WTC11 (cell line): Measurements from ENCODE around the gene CXCL16. TPM values are rescaled to one million over a fixed set of nuclear protein-coding genes. Genes with fewer than 3 reads are reported as not detected.

Source experiments
- ATAC-seq: fragments of 200-7000 bp; cut with Tn5 transposase; 2 replicates; pipeline ENCODE4 v1.10.0; 2021; ENCODE audit warnings: mild to moderate bottlenecking, moderate library complexity
- CTCF ChIA-PET: fragments of 300-600 bp; sonication (Branson Sonifier 250); formaldehyde crosslinking; loops from one replicate; lab custom pipeline; 2021; ENCODE audit warnings: antibody characterized with exemption; lab: Charles Lee
- POLR2A ChIA-PET: fragments of 350-600 bp; sonication (Branson Sonifier 250); formaldehyde crosslinking; loops from one replicate; lab custom pipeline; 2021; ENCODE audit warnings: antibody characterized with exemption; lab: Charles Lee
- DNase-seq: peaks from one replicate; pipeline ENCODE4 v3.0.0; 2021; ENCODE audit warnings: low spot score
- H3K27ac Mint-ChIP-seq: 2 replicates; pipeline ENCODE4 v1.8.0; 2021; ENCODE audit warnings: mixed read lengths
- H3K27me3 Mint-ChIP-seq: 2 replicates; pipeline ENCODE4 v1.8.0; 2021; ENCODE audit warnings: low read depth, mild to moderate bottlenecking, moderate library complexity, mixed read lengths
- H3K36me3 Mint-ChIP-seq: 2 replicates; pipeline ENCODE4 v1.8.0; 2021; ENCODE audit warnings: mixed read lengths
- H3K4me1 Mint-ChIP-seq: 2 replicates; pipeline ENCODE4 v1.8.0; 2022; ENCODE audit warnings: mixed read lengths
- H3K4me3 Mint-ChIP-seq: 2 replicates; pipeline ENCODE4 v1.8.0; 2021; ENCODE audit warnings: mild to moderate bottlenecking, moderate library complexity, mixed read lengths
- H3K9me3 Mint-ChIP-seq: 2 replicates; pipeline ENCODE4 v1.8.0; 2021; ENCODE audit warnings: mixed read lengths
- ATF1 ChIP-seq: sonication (generic); formaldehyde crosslinking; IDR thresholded peaks from 2 replicates; pipeline ENCODE4 v1.8.1; 2023; ENCODE audit warnings: mild to moderate bottlenecking, moderate library complexity, missing genetic modification reagents
- ELF4 ChIP-seq: sonication (generic); formaldehyde crosslinking; IDR thresholded peaks from 2 replicates; pipeline ENCODE4 v1.8.1; 2022; ENCODE audit warnings: low read depth, mild to moderate bottlenecking, moderate library complexity, missing genetic modification reagents
- GABPB1 ChIP-seq: sonication (generic); formaldehyde crosslinking; IDR thresholded peaks from 2 replicates; pipeline ENCODE4 v1.8.1; 2023; ENCODE audit warnings: mild to moderate bottlenecking, missing genetic modification reagents
- GTF2I ChIP-seq: fragments of 250-450 bp; sonication (Bioruptor Pico); conservative IDR thresholded peaks from 2 replicates; pipeline ENCODE4 v1.4.0; 2021; ENCODE audit warnings: mild to moderate bottlenecking
- MXD4 ChIP-seq: fragments of 250-450 bp; sonication (Bioruptor Pico); IDR thresholded peaks from 2 replicates; pipeline ENCODE4 v1.8.0; 2021; ENCODE audit warnings: mild to moderate bottlenecking, moderate library complexity, borderline replicate concordance
- NFATC4 ChIP-seq: fragments of 250-450 bp; sonication (Bioruptor Pico); IDR thresholded peaks from 2 replicates; pipeline ENCODE4 v1.9.0; 2021; ENCODE audit warnings: mild to moderate bottlenecking
- NR2C2 ChIP-seq: sonication (generic); formaldehyde crosslinking; IDR thresholded peaks from 2 replicates; pipeline ENCODE4 v1.8.0; 2022; ENCODE audit warnings: mild to moderate bottlenecking, missing genetic modification reagents
- PRRX2 ChIP-seq: fragments of 250-450 bp; sonication (Bioruptor Pico); IDR thresholded peaks from 2 replicates; pipeline ENCODE4 v1.8.0; 2021; ENCODE audit warnings: mild to moderate bottlenecking
- RELA ChIP-seq: sonication (generic); formaldehyde crosslinking; IDR thresholded peaks from 2 replicates; pipeline ENCODE4 v1.8.1; 2022; ENCODE audit warnings: missing genetic modification reagents, mild to moderate bottlenecking, borderline replicate concordance
- TEAD1 ChIP-seq: sonication (generic); formaldehyde crosslinking; IDR thresholded peaks from 2 replicates; pipeline ENCODE4 v1.8.0; 2022; ENCODE audit warnings: mild to moderate bottlenecking, missing genetic modification reagents
- TP53 ChIP-seq: sonication (generic); formaldehyde crosslinking; IDR thresholded peaks from 2 replicates; pipeline ENCODE4 v1.8.1; 2023; ENCODE audit warnings: mild to moderate bottlenecking, missing genetic modification reagents
- ZNF423 ChIP-seq: fragments of 250-450 bp; sonication (Bioruptor Pico); IDR thresholded peaks from 2 replicates; pipeline ENCODE4 v2.1.2; 2022; ENCODE audit warnings: mild to moderate bottlenecking, moderate library complexity
- ZNF671 ChIP-seq: fragments of 250-450 bp; sonication (Bioruptor Pico); IDR thresholded peaks from 2 replicates; pipeline ENCODE4 v1.8.0; 2021; ENCODE audit warnings: mild to moderate bottlenecking
- total RNA-seq: library from RNA; stranded (reverse); gene quantifications from 3 replicates; pipeline ENCODE4 v1.2.3, GENCODE V29; 2021
- TF ChIP-seq, protein P1 (sequence below): fragments of 250-450 bp; sonication (Bioruptor Pico); IDR thresholded peaks from 2 replicates; pipeline ENCODE4 v1.8.0; 2021; ENCODE audit warnings: mild to moderate bottlenecking
- TF ChIP-seq, protein P2 (sequence below): sonication (generic); formaldehyde crosslinking; IDR thresholded peaks from 2 replicates; pipeline ENCODE4 v1.8.0; 2023; ENCODE audit warnings: missing genetic modification reagents
- TF ChIP-seq, protein P3 (sequence below): fragments of 250-450 bp; sonication (Bioruptor Pico); IDR thresholded peaks from 2 replicates; pipeline ENCODE4 v2.1.2; 2022; ENCODE audit warnings: mild to moderate bottlenecking, moderate library complexity
- TF ChIP-seq, protein P4 (sequence below): sonication (generic); formaldehyde crosslinking; IDR thresholded peaks from 2 replicates; pipeline ENCODE4 v1.8.1; 2022; ENCODE audit warnings: mild to moderate bottlenecking, moderate library complexity, missing genetic modification reagents
- TF ChIP-seq, protein P5 (sequence below): sonication (generic); formaldehyde crosslinking; IDR thresholded peaks from 2 replicates; pipeline ENCODE4 v1.8.1; 2023; ENCODE audit warnings: mild to moderate bottlenecking, missing genetic modification reagents
- TF ChIP-seq, protein P6 (sequence below): fragments of 250-450 bp; sonication (Bioruptor Pico); IDR thresholded peaks from 2 replicates; pipeline ENCODE4 v1.9.0; 2021; ENCODE audit warnings: mild to moderate bottlenecking
- TF ChIP-seq, protein P7 (sequence below): fragments of 250-450 bp; sonication (Bioruptor Pico); IDR thresholded peaks from 2 replicates; pipeline ENCODE4 v1.9.0; 2021; ENCODE audit warnings: moderate library complexity, mild to moderate bottlenecking, inconsistent platforms, borderline replicate concordance

CXCL16 gene
- total RNA-seq, 1 experiment from 2014 or later: 3.8 TPM

DNA sequence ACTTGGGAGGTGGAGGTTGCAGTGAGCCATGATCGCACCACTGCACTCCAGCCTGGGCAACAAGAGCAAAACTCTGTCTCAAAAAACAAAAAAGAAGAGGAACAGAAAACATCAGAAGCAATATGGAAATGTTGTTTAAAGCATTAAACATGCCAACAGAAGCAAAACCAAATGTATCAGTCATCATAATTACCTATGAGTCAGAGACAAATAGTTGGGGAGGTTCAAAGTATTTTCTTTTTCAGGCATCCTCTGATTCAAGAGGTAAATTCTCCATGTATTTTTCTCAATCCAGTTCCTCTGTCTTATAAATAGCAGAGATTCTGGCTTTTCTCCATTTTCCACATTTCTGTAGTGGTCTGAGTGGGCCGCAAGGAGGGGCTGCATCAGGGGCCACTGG is 29.9 kb upstream of the CXCL16 start:
- ATAC-seq (no peak), DNase-seq (no peak)
- no peak overlapping the region for H3K27ac Mint-ChIP-seq
- ChIA-PET POLR2A (no interaction called here), CTCF (interaction anchor here (0.7 kb wide), 1 partner anchor 12 kb away, joined by 3 read pairs; no protein-coding TSS in a partner anchor)
- H3K4me3 Mint-ChIP-seq: no peak overlapping the region
- no peaks in the 10 kb centered on the region for H3K4me1 Mint-ChIP-seq
- H3K36me3 Mint-ChIP-seq: no peaks in the 10 kb centered on the region
- TF ChIP-seq, protein P1, sequence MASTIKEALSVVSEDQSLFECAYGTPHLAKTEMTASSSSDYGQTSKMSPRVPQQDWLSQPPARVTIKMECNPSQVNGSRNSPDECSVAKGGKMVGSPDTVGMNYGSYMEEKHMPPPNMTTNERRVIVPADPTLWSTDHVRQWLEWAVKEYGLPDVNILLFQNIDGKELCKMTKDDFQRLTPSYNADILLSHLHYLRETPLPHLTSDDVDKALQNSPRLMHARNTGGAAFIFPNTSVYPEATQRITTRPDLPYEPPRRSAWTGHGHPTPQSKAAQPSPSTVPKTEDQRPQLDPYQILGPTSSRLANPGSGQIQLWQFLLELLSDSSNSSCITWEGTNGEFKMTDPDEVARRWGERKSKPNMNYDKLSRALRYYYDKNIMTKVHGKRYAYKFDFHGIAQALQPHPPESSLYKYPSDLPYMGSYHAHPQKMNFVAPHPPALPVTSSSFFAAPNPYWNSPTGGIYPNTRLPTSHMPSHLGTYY: no peak
- TF ChIP-seq NR2C2 (CRISPR knock-in tag) (no peak), PRRX2 (CRISPR knock-in tag) (no peak), ZNF423 (CRISPR knock-in tag) (no peak)
- TF ChIP-seq, protein P2, sequence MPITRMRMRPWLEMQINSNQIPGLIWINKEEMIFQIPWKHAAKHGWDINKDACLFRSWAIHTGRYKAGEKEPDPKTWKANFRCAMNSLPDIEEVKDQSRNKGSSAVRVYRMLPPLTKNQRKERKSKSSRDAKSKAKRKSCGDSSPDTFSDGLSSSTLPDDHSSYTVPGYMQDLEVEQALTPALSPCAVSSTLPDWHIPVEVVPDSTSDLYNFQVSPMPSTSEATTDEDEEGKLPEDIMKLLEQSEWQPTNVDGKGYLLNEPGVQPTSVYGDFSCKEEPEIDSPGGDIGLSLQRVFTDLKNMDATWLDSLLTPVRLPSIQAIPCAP (CRISPR knock-in tag): no peak
- H3K9me3 Mint-ChIP-seq: no peaks in the 10 kb centered on the region
- H3K27me3 Mint-ChIP-seq: peaks cover 4% of the 10 kb centered on the region; the same call in 1 of the 2 replicates

DNA sequence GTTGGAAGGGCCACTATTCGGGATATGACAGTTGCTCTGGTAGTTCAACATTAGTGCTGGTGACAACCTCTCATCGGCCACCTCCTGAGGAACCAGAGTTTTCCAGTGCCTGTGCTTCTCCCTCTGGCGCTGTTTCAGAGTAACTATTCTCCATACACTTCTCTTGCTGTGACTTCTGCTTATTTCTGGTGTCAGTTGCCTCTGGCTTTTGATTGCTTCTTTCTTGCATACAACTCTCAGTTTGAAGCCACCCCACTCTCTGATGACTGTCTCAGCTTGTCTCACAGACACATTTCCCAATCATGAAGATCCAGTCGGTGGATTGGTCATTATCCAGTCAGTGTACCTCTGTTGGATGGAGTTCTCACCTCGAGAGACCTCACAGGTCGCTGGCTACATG is 28.6 kb upstream of the CXCL16 start:
- Mint-ChIP-seq H3K27me3 (no peaks in the 10 kb centered on the region), H3K4me3 (no peak overlapping the region), H3K4me1 (no peaks in the 10 kb centered on the region), H3K9me3 (no peaks in the 10 kb centered on the region), H3K27ac (no peak overlapping the region), H3K36me3 (no peaks in the 10 kb centered on the region)
- CTCF ChIA-PET: interaction anchor here (0.9 kb wide), 1 partner anchor 36 kb away, joined by 3 read pairs; no protein-coding TSS in a partner anchor
- no peak for TF ChIP-seq ATF1 (CRISPR knock-in tag)
- TF ChIP-seq, protein P3, sequence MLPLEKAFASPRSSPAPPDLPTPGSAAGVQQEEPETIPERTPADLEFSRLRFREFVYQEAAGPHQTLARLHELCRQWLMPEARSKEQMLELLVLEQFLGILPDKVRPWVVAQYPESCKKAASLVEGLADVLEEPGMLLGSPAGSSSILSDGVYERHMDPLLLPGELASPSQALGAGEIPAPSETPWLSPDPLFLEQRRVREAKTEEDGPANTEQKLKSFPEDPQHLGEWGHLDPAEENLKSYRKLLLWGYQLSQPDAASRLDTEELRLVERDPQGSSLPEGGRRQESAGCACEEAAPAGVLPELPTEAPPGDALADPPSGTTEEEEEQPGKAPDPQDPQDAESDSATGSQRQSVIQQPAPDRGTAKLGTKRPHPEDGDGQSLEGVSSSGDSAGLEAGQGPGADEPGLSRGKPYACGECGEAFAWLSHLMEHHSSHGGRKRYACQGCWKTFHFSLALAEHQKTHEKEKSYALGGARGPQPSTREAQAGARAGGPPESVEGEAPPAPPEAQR (CRISPR knock-in tag): no peak
- TF ChIP-seq NFATC4 (CRISPR knock-in tag): no peak
- no peak for DNase-seq
- POLR2A ChIA-PET: no interaction called here
- ATAC-seq: no peak

DNA sequence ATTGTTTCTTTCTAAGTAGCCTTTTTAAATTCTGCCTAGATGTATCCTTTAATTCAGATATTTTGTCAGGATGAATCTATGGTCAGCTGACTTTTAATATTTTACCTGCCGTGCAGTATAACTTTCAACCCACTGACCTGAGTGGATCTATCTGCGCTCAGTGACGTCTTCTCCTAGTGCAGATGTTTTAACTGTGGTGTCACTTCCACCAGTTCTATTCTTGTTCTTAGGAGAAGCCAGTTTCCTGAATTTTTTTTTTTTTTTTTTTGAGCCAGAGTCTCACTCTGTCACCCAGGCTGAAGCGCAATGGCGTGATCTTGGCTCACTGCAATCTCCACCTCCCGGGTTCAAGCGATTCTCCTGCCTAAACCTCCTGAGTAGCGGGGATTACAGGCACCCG is 27.0 kb upstream of the CXCL16 start:
- TF ChIP-seq PRRX2 (CRISPR knock-in tag): no peak
- no peak for TF ChIP-seq GTF2I
- TF ChIP-seq, protein P4, sequence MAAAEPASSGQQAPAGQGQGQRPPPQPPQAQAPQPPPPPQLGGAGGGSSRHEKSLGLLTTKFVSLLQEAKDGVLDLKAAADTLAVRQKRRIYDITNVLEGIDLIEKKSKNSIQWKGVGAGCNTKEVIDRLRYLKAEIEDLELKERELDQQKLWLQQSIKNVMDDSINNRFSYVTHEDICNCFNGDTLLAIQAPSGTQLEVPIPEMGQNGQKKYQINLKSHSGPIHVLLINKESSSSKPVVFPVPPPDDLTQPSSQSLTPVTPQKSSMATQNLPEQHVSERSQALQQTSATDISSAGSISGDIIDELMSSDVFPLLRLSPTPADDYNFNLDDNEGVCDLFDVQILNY (CRISPR knock-in tag): no peak
- TF ChIP-seq, protein P5, sequence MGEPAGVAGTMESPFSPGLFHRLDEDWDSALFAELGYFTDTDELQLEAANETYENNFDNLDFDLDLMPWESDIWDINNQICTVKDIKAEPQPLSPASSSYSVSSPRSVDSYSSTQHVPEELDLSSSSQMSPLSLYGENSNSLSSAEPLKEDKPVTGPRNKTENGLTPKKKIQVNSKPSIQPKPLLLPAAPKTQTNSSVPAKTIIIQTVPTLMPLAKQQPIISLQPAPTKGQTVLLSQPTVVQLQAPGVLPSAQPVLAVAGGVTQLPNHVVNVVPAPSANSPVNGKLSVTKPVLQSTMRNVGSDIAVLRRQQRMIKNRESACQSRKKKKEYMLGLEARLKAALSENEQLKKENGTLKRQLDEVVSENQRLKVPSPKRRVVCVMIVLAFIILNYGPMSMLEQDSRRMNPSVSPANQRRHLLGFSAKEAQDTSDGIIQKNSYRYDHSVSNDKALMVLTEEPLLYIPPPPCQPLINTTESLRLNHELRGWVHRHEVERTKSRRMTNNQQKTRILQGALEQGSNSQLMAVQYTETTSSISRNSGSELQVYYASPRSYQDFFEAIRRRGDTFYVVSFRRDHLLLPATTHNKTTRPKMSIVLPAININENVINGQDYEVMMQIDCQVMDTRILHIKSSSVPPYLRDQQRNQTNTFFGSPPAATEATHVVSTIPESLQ (CRISPR knock-in tag): no peak
- no peak for TF ChIP-seq MXD4
- no peak for TF ChIP-seq ZNF671 (CRISPR knock-in tag)
- Mint-ChIP-seq H3K4me1 (no peaks in the 10 kb centered on the region), H3K27ac (no peak overlapping the region), H3K4me3 (no peak overlapping the region), H3K27me3 (no peaks in the 10 kb centered on the region), H3K36me3 (no peaks in the 10 kb centered on the region), H3K9me3 (no peaks in the 10 kb centered on the region)
- no peak for ATAC-seq
- no peak for DNase-seq
- POLR2A ChIA-PET: no interaction called here
- CTCF ChIA-PET: no interaction called here

DNA sequence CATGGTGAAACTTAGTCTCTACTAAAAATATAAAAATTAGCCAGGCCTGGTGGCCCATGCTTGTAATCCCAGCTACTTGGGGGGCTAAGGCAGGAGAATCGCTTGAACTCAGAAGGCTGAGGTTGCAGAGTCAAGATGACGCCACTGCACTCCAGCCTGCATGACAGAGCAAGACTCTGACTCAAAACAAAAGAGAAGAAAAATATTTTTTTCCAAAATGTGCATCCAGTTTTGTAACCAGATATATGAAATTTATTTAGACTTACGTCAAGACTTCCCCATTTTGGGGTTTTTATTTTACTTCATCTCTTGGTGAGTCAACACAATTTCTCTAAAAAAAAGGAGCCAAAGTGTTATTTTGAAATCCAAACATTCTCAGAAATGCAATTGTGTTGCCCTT is 26.5 kb upstream of the CXCL16 start:
- H3K27me3 Mint-ChIP-seq: no peaks in the 10 kb centered on the region
- no peak overlapping the region for H3K27ac Mint-ChIP-seq
- ATAC-seq: no peak
- no peaks in the 10 kb centered on the region for H3K4me1 Mint-ChIP-seq
- ChIA-PET CTCF (no interaction called here), POLR2A (no interaction called here)
- no peak for DNase-seq
- H3K36me3 Mint-ChIP-seq: no peaks in the 10 kb centered on the region
- H3K4me3 Mint-ChIP-seq: no peak overlapping the region
- no peaks in the 10 kb centered on the region for H3K9me3 Mint-ChIP-seq
- TF ChIP-seq TEAD1 (CRISPR knock-in tag) (no peak), ELF4 (CRISPR knock-in tag) (no peak), GABPB1 (no peak), RELA (CRISPR knock-in tag) (no peak), TP53 (CRISPR knock-in tag) (no peak), NR2C2 (CRISPR knock-in tag) (no peak)
- TF ChIP-seq, protein P4 (CRISPR knock-in tag): no peak
- TF ChIP-seq, protein P6, sequence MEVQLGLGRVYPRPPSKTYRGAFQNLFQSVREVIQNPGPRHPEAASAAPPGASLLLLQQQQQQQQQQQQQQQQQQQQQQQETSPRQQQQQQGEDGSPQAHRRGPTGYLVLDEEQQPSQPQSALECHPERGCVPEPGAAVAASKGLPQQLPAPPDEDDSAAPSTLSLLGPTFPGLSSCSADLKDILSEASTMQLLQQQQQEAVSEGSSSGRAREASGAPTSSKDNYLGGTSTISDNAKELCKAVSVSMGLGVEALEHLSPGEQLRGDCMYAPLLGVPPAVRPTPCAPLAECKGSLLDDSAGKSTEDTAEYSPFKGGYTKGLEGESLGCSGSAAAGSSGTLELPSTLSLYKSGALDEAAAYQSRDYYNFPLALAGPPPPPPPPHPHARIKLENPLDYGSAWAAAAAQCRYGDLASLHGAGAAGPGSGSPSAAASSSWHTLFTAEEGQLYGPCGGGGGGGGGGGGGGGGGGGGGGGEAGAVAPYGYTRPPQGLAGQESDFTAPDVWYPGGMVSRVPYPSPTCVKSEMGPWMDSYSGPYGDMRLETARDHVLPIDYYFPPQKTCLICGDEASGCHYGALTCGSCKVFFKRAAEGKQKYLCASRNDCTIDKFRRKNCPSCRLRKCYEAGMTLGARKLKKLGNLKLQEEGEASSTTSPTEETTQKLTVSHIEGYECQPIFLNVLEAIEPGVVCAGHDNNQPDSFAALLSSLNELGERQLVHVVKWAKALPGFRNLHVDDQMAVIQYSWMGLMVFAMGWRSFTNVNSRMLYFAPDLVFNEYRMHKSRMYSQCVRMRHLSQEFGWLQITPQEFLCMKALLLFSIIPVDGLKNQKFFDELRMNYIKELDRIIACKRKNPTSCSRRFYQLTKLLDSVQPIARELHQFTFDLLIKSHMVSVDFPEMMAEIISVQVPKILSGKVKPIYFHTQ (CRISPR knock-in tag): no peak
- TF ChIP-seq, protein P7, sequence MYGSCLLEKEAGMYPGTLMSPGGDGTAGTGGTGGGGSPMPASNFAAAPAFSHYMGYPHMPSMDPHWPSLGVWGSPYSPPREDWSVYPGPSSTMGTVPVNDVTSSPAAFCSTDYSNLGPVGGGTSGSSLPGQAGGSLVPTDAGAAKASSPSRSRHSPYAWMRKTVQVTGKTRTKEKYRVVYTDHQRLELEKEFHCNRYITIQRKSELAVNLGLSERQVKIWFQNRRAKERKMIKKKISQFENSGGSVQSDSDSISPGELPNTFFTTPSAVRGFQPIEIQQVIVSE (CRISPR knock-in tag): no peak
